HepG2 (cell line): Measurements from ENCODE around the gene GFRAL. TPM values are rescaled to one million over a fixed set of nuclear protein-coding genes. Genes with fewer than 3 reads are reported as not detected.

Experiments used
- ATAC-seq: fragments of 200-7000 bp; cut with Tn5 transposase; 3 replicates; pipeline ENCODE4 v1.9.1; 2020; ENCODE audit warnings: mild to moderate bottlenecking, moderate library complexity
- BruUV-seq: library from RNA; stranded (reverse); fragments of 400-500 nt; replicated peaks from 2 replicates; lab custom pipeline; 2021; lab: Mats Ljungman, UMichigan
- CTCF ChIA-PET: fragments of 300-600 bp; formaldehyde crosslinking; extraction: SDS; loops from one replicate; lab custom pipeline; 2021; ENCODE audit warnings: low total read pairs, inconsistent platforms, low intra/inter-chr PET ratio; lab: Yijun Ruan, JAX
- POLR2A ChIA-PET: fragments of 350-600 bp; sonication (Branson Sonifier 250); formaldehyde crosslinking; loops from one replicate; lab custom pipeline; 2020; ENCODE audit warnings: antibody characterized with exemption, inconsistent platforms; lab: Yijun Ruan, JAX
- DNase-seq: peaks from one replicate; pipeline ENCODE4 v3.0.0-alpha.2; 2015; ENCODE audit warnings: low spot score
- FAIRE-seq: peaks from 3 replicates; lab custom pipeline; 2011; peaks lifted over from hg19 to GRCh38; lab: Jason Lieb, UNC
- H2AFZ ChIP-seq: one replicate; pipeline ENCODE4 v1.6.1; 2011; ENCODE audit warnings: low read length, inconsistent platforms
- H3K27ac ChIP-seq: fragments of 300-600 bp; 3 replicates; pipeline ENCODE4 v1.8.0; 2011; ENCODE audit warnings: mixed run types, mild to moderate bottlenecking, mixed read lengths, low read length, inconsistent platforms; ENCODE audit not compliant: insufficient read depth; ENCODE audit errors: extremely low read length
- H3K27me3 ChIP-seq, 2 experiments: fragments of 200-600 bp in 1 of 2; 2 replicates in 1 of 2; 3 replicates in 1 of 2; pipeline versions ENCODE4 v1.6.0 to v1.8.0; 2011; ENCODE audit warnings: low read length in 2 of 2, mild to moderate bottlenecking in 2 of 2, moderate library complexity in 2 of 2, inconsistent platforms in 1 of 2; ENCODE audit not compliant: insufficient read depth in 2 of 2, control insufficient read depth in 1 of 2
- H3K36me3 ChIP-seq, 2 experiments: fragments of 200-600 bp in 1 of 2; replicated peaks in 1 of 2; 2 replicates in 1 of 2; 3 replicates in 1 of 2; pipeline versions ENCODE4 v1.5.1 to v1.8.0; 2011; ENCODE audit warnings: low read length in 2 of 2, inconsistent platforms in 1 of 2; ENCODE audit not compliant: insufficient read depth in 2 of 2, control insufficient read depth in 1 of 2
- H3K4me1 ChIP-seq: 2 replicates; pipeline ENCODE4 v1.5.1; 2012; ENCODE audit warnings: low read length, inconsistent platforms; ENCODE audit not compliant: insufficient read depth
- H3K4me2 ChIP-seq: 2 replicates; pipeline ENCODE4 v1.6.0; 2011; ENCODE audit warnings: low read depth, low read length, inconsistent platforms
- H3K4me3 ChIP-seq, 3 experiments: fragments of 200-600 bp in 1 of 3; sonication (generic), shearing (Covaris generic) in 1 of 3; replicated peaks in 1 of 3; 2 replicates each; pipeline ENCODE4 v1.5.1; 2011 to 2016; ENCODE audit warnings: low read length in 3 of 3, inconsistent platforms in 2 of 3, low read depth in 2 of 3, mild to moderate bottlenecking in 2 of 3, control low read depth in 1 of 3, mixed read lengths in 1 of 3; ENCODE audit not compliant: insufficient read depth in 1 of 3
- H3K79me2 ChIP-seq: one replicate; pipeline ENCODE4 v1.6.1; 2011; ENCODE audit warnings: low read length, inconsistent platforms; ENCODE audit not compliant: insufficient read depth
- H3K9ac ChIP-seq: 2 replicates; pipeline ENCODE4 v1.6.0; 2011; ENCODE audit warnings: mild to moderate bottlenecking, low read depth, low read length, inconsistent platforms; ENCODE audit not compliant: insufficient read depth
- H3K9me3 ChIP-seq: 2 replicates; pipeline ENCODE4 v1.5.1; 2012; ENCODE audit warnings: mild to moderate bottlenecking, low read length
- H4K20me1 ChIP-seq: 2 replicates; pipeline ENCODE4 v1.6.0; 2011; ENCODE audit warnings: inconsistent platforms, mild to moderate bottlenecking, low read length, moderate library complexity; ENCODE audit not compliant: insufficient read depth
- FOXA1 ChIP-seq, 2 experiments: fragments of 450-650 bp in 1 of 2; sonication (generic) in 1 of 2; formaldehyde crosslinking in 1 of 2; IDR thresholded peaks; 2 replicates each; pipeline versions ENCODE4 v1.4.0 to v1.6.1; 2016 to 2020; ENCODE audit warnings: missing genetic modification reagents in 1 of 2
- HOXA3 ChIP-seq: sonication (generic); formaldehyde crosslinking; IDR thresholded peaks from 2 replicates; pipeline ENCODE4 v1.5.0; 2020; ENCODE audit warnings: missing genetic modification reagents
- IKZF5 ChIP-seq: IDR thresholded peaks from 2 replicates; pipeline ENCODE4 v1.6.1; 2018; ENCODE audit warnings: missing genetic modification reagents, mild to moderate bottlenecking, missing compliant biosample characterization
- MAFF ChIP-seq: IDR thresholded peaks from 2 replicates; pipeline ENCODE4 v1.6.1; 2011; ENCODE audit warnings: low read depth, low read length, improper control_type of control experiment
- MATR3 ChIP-seq: sonication (generic); formaldehyde crosslinking; IDR thresholded peaks from 2 replicates; pipeline ENCODE4 v1.4.0; 2020; ENCODE audit warnings: missing genetic modification reagents
- MED1 ChIP-seq: sonication (generic); formaldehyde crosslinking; IDR thresholded peaks from 2 replicates; pipeline ENCODE4 v1.4.0; 2020; ENCODE audit warnings: missing genetic modification reagents
- SIX4 ChIP-seq: sonication (generic); formaldehyde crosslinking; IDR thresholded peaks from 2 replicates; pipeline ENCODE4 v1.4.0; 2020; ENCODE audit warnings: missing genetic modification reagents
- SRF ChIP-seq: IDR thresholded peaks from 2 replicates; pipeline ENCODE4 v1.6.1; 2011; ENCODE audit warnings: mild to moderate bottlenecking, low read depth, low read length, moderate library complexity
- SRSF1 ChIP-seq: fragments of 200-400 bp; formaldehyde crosslinking; optimal IDR thresholded peaks from 2 replicates; pipeline ENCODE3; 2017; ENCODE audit warnings: mild to moderate bottlenecking, low read depth, low read length, moderate library complexity
- STAT5B ChIP-seq: sonication (generic); formaldehyde crosslinking; IDR thresholded peaks from 2 replicates; pipeline ENCODE4 v1.4.0; 2020; ENCODE audit warnings: missing genetic modification reagents
- TARDBP ChIP-seq: sonication (generic); formaldehyde crosslinking; IDR thresholded peaks from 2 replicates; pipeline ENCODE4 v1.8.0; 2022; ENCODE audit warnings: mild to moderate bottlenecking, missing genetic modification reagents
- ZBTB20 ChIP-seq: sonication (generic); formaldehyde crosslinking; IDR thresholded peaks from 2 replicates; pipeline ENCODE4 v1.8.1; 2023; ENCODE audit warnings: missing genetic modification reagents, low read depth, mild to moderate bottlenecking, borderline replicate concordance
- ZNF224 ChIP-seq: sonication (generic); formaldehyde crosslinking; IDR thresholded peaks from 2 replicates; pipeline ENCODE4 v1.5.0; 2020; ENCODE audit warnings: mild to moderate bottlenecking, missing genetic modification reagents
- ZNF574 ChIP-seq: sonication (generic); formaldehyde crosslinking; IDR thresholded peaks from 2 replicates; pipeline ENCODE4 v1.4.0; 2020; ENCODE audit warnings: missing genetic modification reagents
- ZNF678 ChIP-seq: sonication (generic); formaldehyde crosslinking; IDR thresholded peaks from 2 replicates; pipeline ENCODE4 v1.4.0; 2020; ENCODE audit warnings: mild to moderate bottlenecking, missing genetic modification reagents
- ZNF720 ChIP-seq: sonication (generic); formaldehyde crosslinking; IDR thresholded peaks from 2 replicates; pipeline ENCODE4 v1.4.0; 2020; ENCODE audit warnings: missing genetic modification reagents
- ZNF746 ChIP-seq: sonication (generic); formaldehyde crosslinking; IDR thresholded peaks from 2 replicates; pipeline ENCODE4 v1.8.0; 2022; ENCODE audit warnings: mild to moderate bottlenecking, missing genetic modification reagents
- in situ Hi-C: cut with HindIII; loops from 2 replicates; pipeline ENCODE4 v1.10.0; 2017; ENCODE audit warnings: low pct_unique_long_range_greater_than_20kb; ENCODE audit not compliant: extremely low pct_ligation_motif_present
- intact Hi-C: fragments of 100-400 bp; cut with micrococcal nuclease; formaldehyde crosslinking; loops from one replicate; pipeline ENCODE4 v1.10.0; 2022; ENCODE audit not compliant: unreplicated experiment
- polyA plus RNA-seq, 8 experiments: library from polyadenylated mRNA; depleted of rRNA in 3 of 8; stranded (reverse) in 7 of 8; unstranded in 1 of 8; fragments of >200 nt; fragmentation: Illumina TruSeq in 4 of 8; extraction: Trizol in 4 of 8; gene quantifications; 2 replicates each; pipeline versions ENCODE4 v1.2.1 to v1.2.3, GENCODE V29; 2011 to 2016; ENCODE audit warnings: low read depth in 4 of 8, missing spikeins in 1 of 8, mixed read lengths in 1 of 8; ENCODE audit not compliant: insufficient read depth in 1 of 8
- total RNA-seq, 5 experiments: library from RNA; depleted of rRNA; stranded (reverse); fragments of >200 nt; fragmentation: Illumina TruSeq; extraction: Trizol; gene quantifications; 2 replicates each; pipeline ENCODE4 v1.2.3, GENCODE V29; 2016; ENCODE audit warnings: low read depth in 1 of 5

Gene GFRAL
- total and polyA plus RNA-seq, 2 of the 13 experiments (the other 11 are each of a cell fraction or from before 2014, with no cell fraction given): not detected

- no peak overlapping the region for H3K4me2 ChIP-seq
- FAIRE-seq (no peak), ATAC-seq (no peak), DNase-seq (no peak)
- H3K4me1 ChIP-seq: no peaks in the 10 kb centered on the region
- ChIA-PET CTCF (no interaction called here), POLR2A (no interaction called here)
- H3K4me3 ChIP-seq: no peak overlapping the region
- no peaks in the 10 kb centered on the region for H3K27me3 ChIP-seq
- BruUV-seq: no TSS peak
- intact Hi-C loops (loop anchor here (10.0 kb wide), 1 partner anchor 1146 kb away; no protein-coding TSS in a partner anchor), in situ Hi-C loops (loop anchor here (10.0 to 25.0 kb wide), 2 partner anchors 514 to 846 kb away; no protein-coding TSS in a partner anchor)
- no peaks in the 10 kb centered on the region for H3K79me2 ChIP-seq
- H3K9me3 ChIP-seq: no peaks in the 10 kb centered on the region
- no peak overlapping the region for H2AFZ ChIP-seq
- no peak overlapping the region for H3K27ac ChIP-seq
- no peaks in the 10 kb centered on the region for H4K20me1 ChIP-seq
- no peak overlapping the region for H3K9ac ChIP-seq
- no peaks in the 10 kb centered on the region for H3K36me3 ChIP-seq
- TF ChIP-seq ZBTB20 (no peak), ZNF678 (no peak), SIX4 (CRISPR knock-in tag) (no peak), ZNF720 (no peak), ZNF224 (CRISPR knock-in tag) (no peak), MED1 (CRISPR knock-in tag) (no peak), FOXA1 (IDR thresholded peaks at IDR 0.05) (no peak), FOXA1 (CRISPR knock-in tag; IDR thresholded peaks at IDR 0.05) (no peak), ZNF574 (CRISPR knock-in tag) (no peak), MAFF (no peak), STAT5B (no peak), SRF (no peak), MATR3 (CRISPR knock-in tag) (no peak), SRSF1 (no peak), TARDBP (no peak), IKZF5 (CRISPR knock-in tag) (no peak), ZNF746 (no peak), HOXA3 (CRISPR knock-in tag) (no peak)
Measured at GRCh38 chr6:55448451-55448850, 121.2 kb downstream of the GFRAL start.
